ENCODE data around the gene REXO1. TPM values are rescaled to one million over a fixed set of nuclear protein-coding genes. Genes with fewer than 3 reads are reported as not detected.

The REXO1 gene
- total and polyA plus RNA-seq, 9 of the 15 experiments (the other 6 are each of a cell fraction or from before 2014, with no cell fraction given), result 0.04 to 63.3 (median 15.8) TPM

- H3K79me2 ChIP-seq (ENCODE audit: control insufficient read depth, insufficient read depth, low read length), result peaks cover 95% of the 10 kb centered on the region
- H3K4me2 ChIP-seq (ENCODE audit: insufficient read depth, low read length), result peak overlapping the region; percentile 84
- H3K4me1 ChIP-seq (replicated peaks in 1 of 2; ENCODE audit: control insufficient read depth in 2 of 2, insufficient read depth in 2 of 2, low read length in 2 of 2), result peaks cover 49 to 93% of the 10 kb centered on the region in 2 experiments
- ChIA-PET CTCF (ENCODE audit: low intra/inter-chr PET ratio) (interaction anchor here (0.6 kb wide), 1 partner anchor 60 kb away, joined by 4 read pairs; no protein-coding TSS in a partner anchor), POLR2A (interaction anchor here (0.6 to 6.6 kb wide), 7 partner anchors 9 to 1201 kb away, joined by 3 to 46 read pairs (median 3); no protein-coding TSS in a partner anchor)
- in situ Hi-C loops (cut with MboI), result no loop called here
- H3K27me3 ChIP-seq (ENCODE audit: control insufficient read depth in 2 of 2, insufficient read depth in 2 of 2, low read length in 2 of 2), result no peaks in the 10 kb centered on the region
- H2AFZ ChIP-seq (ENCODE audit: low read depth, low read length), result no peak overlapping the region
- intact Hi-C loops (cut with micrococcal nuclease), result no loop called here
- peak overlapping the region; percentile 27 for H3K4me3 ChIP-seq
- BruUV-seq (replicated peaks), result no TSS peak
- ATAC-seq (peak; percentile 67), FAIRE-seq (peak; percentile 97), DNase-seq (ENCODE audit: extremely low read depth in 1 of 4, low spot score in 3 of 4) (peak; percentile 88 to 95 (median 92))
- peaks cover 3% of the 10 kb centered on the region for H3K9me1 ChIP-seq (ENCODE audit: control insufficient read depth, insufficient read depth, low read length)
- peak overlapping the region; percentile 72 for H3K27ac ChIP-seq (ENCODE audit: extremely low read depth, low read depth, low read length)
- H3K36me3 ChIP-seq (ENCODE audit: control insufficient read depth, insufficient read depth, low read length), result peaks cover 51% of the 10 kb centered on the region; the same call in 1 of the 3 replicates
- H3K9ac ChIP-seq (ENCODE audit: insufficient read depth in 1 of 2, low read depth in 2 of 2, low read length in 2 of 2), result peak overlapping the region; percentile 63 to 89
- H3K9me3 ChIP-seq (replicated peaks; ENCODE audit: control insufficient read depth, insufficient read depth, low read depth, low read length), result no peaks in the 10 kb centered on the region
- peaks cover 24% of the 10 kb centered on the region for H4K20me1 ChIP-seq (replicated peaks; ENCODE audit: control insufficient read depth, insufficient read depth, low read length)
- under 1% methylated on average over 26 of the region's 31 CpGs for WGBS (ENCODE audit: insufficient coverage, low coverage, missing lambda C conversion rate)
- TF ChIP-seq NELFE (IDR thresholded peaks at IDR 0.05; ENCODE audit: insufficient read depth, insufficient read length) (no peak), SMAD4 (CRISPR knock-in tag; conservative IDR thresholded peaks at IDR 0.05) (peak; percentile 97), ZNF584 (CRISPR knock-in tag; IDR thresholded peaks at IDR 0.05; ENCODE audit: low read depth) (0 out of 2 replicates have a peak, but pooled peaks have one; percentile 45), ZNF197 (CRISPR knock-in tag; IDR thresholded peaks at IDR 0.05; ENCODE audit: low read depth) (0 out of 2 replicates have a peak, but pooled peaks have one; percentile 35), NFIX (CRISPR knock-in tag; IDR thresholded peaks at IDR 0.05; ENCODE audit: low read depth) (no peak), ZFX (CRISPR knock-in tag; IDR thresholded peaks at IDR 0.05) (peak; percentile 36; the same call in 1 of the 2 replicates), CBFA2T3 (IDR thresholded peaks at IDR 0.05) (peak; percentile 98), PRMT5 (CRISPR knock-in tag; IDR thresholded peaks at IDR 0.05) (no peak), VEZF1 (CRISPR knock-in tag; IDR thresholded peaks at IDR 0.05) (peak; percentile 85), HMGN3 (IDR thresholded peaks at IDR 0.05; ENCODE audit: borderline replicate concordance, extremely low read depth, insufficient read length, low read depth, low read length) (peak; percentile 91), ZNF639 (CRISPR knock-in tag; conservative IDR thresholded peaks at IDR 0.05 in 1 of 2, IDR thresholded peaks at IDR 0.05 in 1 of 2) (peak in 1 of 2 experiments; percentile 86; a peak in 2 of 4 replicates)
Observed at GRCh38 chr19:1836458-1837221, 11.6 kb downstream of the REXO1 start.

Measured in K562 (cell line).